PC-9 (cell line): ENCODE measurements around the gene CD226. TPM values are rescaled to one million over a fixed set of nuclear protein-coding genes. Genes with fewer than 3 reads are reported as not detected.
"Not testable (repeated sequence)": the region's sequence is repeated elsewhere in the genome, so short reads cannot be mapped to it uniquely, and the experiment has no call there.

Experiments
- BruUV-seq: library from RNA; stranded (reverse); fragments of 400-500 nt; replicated peaks from 2 replicates; lab custom pipeline; 2021; lab: Mats Ljungman, UMichigan
- CTCF ChIA-PET: fragments of 300-600 bp; sonication (Branson Sonifier 250); formaldehyde crosslinking; loops from one replicate; lab custom pipeline; 2022; ENCODE audit warnings: antibody characterized with exemption; lab: Charles Lee
- POLR2A ChIA-PET: fragments of 300-600 bp; sonication (Branson Sonifier 250); formaldehyde crosslinking; loops from one replicate; lab custom pipeline; 2022; ENCODE audit warnings: antibody characterized with exemption; ENCODE audit not compliant: unreplicated experiment; lab: Charles Lee
- DNase-seq, 2 experiments: peaks; one replicate each; pipeline versions ENCODE4 v3.0.0 to v3.0.0-alpha.2; 2015 to 2022; ENCODE audit warnings: mixed read lengths in 1 of 2
- H2AFZ ChIP-seq: fragments of 200-600 bp; sonication (generic); 2 replicates; pipeline ENCODE4 v1.8.1; 2017; ENCODE audit warnings: antibody characterized with exemption
- H3F3A ChIP-seq: fragments of 200-600 bp; sonication (generic); 2 replicates; pipeline ENCODE4 v1.8.1; 2017; ENCODE audit warnings: antibody characterized with exemption, mild to moderate bottlenecking, low read depth; ENCODE audit not compliant: insufficient read depth
- H3K27ac ChIP-seq: fragments of 200-600 bp; sonication (generic); 2 replicates; pipeline ENCODE4 v1.6.1; 2016; ENCODE audit warnings: mixed run types
- H3K27me3 ChIP-seq: fragments of 200-600 bp; sonication (generic); 2 replicates; pipeline ENCODE4 v1.6.1; 2016; ENCODE audit warnings: low read depth, mixed run types; ENCODE audit not compliant: insufficient read depth
- H3K36me3 ChIP-seq: fragments of 200-600 bp; sonication (generic); 2 replicates; pipeline ENCODE4 v1.6.1; 2016; ENCODE audit warnings: low read depth, mixed run types
- H3K4me1 ChIP-seq: fragments of 200-600 bp; sonication (generic); replicated peaks from 2 replicates; pipeline ENCODE4 v1.6.1; 2016; ENCODE audit warnings: mixed run types; ENCODE audit not compliant: insufficient read depth
- H3K4me2 ChIP-seq: fragments of 200-600 bp; sonication (generic); 2 replicates; pipeline ENCODE4 v1.6.1; 2017; ENCODE audit warnings: mixed run types
- H3K4me3 ChIP-seq: fragments of 200-600 bp; sonication (generic); 2 replicates; pipeline ENCODE4 v1.6.1; 2016; ENCODE audit warnings: mixed run types
- H3K79me2 ChIP-seq: fragments of 200-600 bp; sonication (generic); 2 replicates; pipeline ENCODE4 v1.6.1; 2017; ENCODE audit warnings: low read depth, mixed run types
- H3K9me2 ChIP-seq: fragments of 200-600 bp; sonication (generic); 2 replicates; pipeline ENCODE4 v1.8.1; 2017; ENCODE audit warnings: mild to moderate bottlenecking; ENCODE audit not compliant: insufficient read depth
- H3K9me3 ChIP-seq: fragments of 200-600 bp; sonication (generic); 2 replicates; pipeline ENCODE4 v1.8.1; 2016; ENCODE audit warnings: low read depth; ENCODE audit not compliant: insufficient read depth
- H4K20me1 ChIP-seq: fragments of 200-600 bp; sonication (generic); 2 replicates; pipeline ENCODE4 v1.8.1; 2017; ENCODE audit not compliant: insufficient read depth
- EZH2 ChIP-seq: fragments of 200-600 bp; sonication (generic); IDR thresholded peaks from 2 replicates; pipeline ENCODE4 v1.8.0; 2017; ENCODE audit warnings: antibody characterized with exemption, low read depth
- intact Hi-C: fragments of 100-400 bp; cut with micrococcal nuclease; formaldehyde crosslinking; loops from one replicate; pipeline ENCODE4 v1.10.0; 2022; ENCODE audit not compliant: unreplicated experiment
- total RNA-seq: library from RNA; stranded (reverse); gene quantifications from 2 replicates; pipeline ENCODE4 v1.2.3, GENCODE V29; 2021
- TF ChIP-seq, protein P1 (sequence below): fragments of 200-600 bp; sonication (generic); conservative IDR thresholded peaks from 2 replicates; pipeline ENCODE4 v1.6.1; 2017; ENCODE audit warnings: mixed run types, antibody characterized with exemption, mild to moderate bottlenecking, moderate library complexity

The CD226 gene
- total RNA-seq, 1 experiment from 2014 or later: 0.13 TPM

DNA sequence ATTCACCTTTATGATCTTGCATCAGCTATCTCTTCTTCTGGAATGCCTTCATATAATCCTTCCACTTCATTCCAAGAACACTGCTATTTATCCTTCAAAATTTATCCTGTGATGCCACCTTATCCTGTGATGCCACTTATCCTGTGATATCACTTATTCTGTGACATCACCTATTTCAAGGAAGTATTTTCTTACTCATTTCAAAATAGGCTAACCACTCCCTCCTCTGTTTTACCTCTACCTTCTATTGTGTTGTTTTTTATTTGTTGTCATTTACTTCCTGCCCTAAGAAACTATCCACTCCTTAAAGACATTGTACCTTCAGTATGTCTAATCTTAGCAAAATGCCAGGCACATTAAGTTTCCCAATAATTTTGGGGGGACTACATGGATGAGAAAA lies 38.8 kb downstream of the CD226 start:
- H4K20me1 ChIP-seq: no peaks in the 10 kb centered on the region
- no peak overlapping the region for H3K4me3 ChIP-seq
- no peaks in the 10 kb centered on the region for H3F3A ChIP-seq
- H3K27me3 ChIP-seq: no peaks in the 10 kb centered on the region
- H3K9me3 ChIP-seq: no peaks in the 10 kb centered on the region
- no peaks in the 10 kb centered on the region for H3K36me3 ChIP-seq
- CTCF ChIA-PET: no interaction called here
- H3K4me2 ChIP-seq: no peak overlapping the region
- no peaks in the 10 kb centered on the region for H3K9me2 ChIP-seq
- H3K79me2 ChIP-seq: no peaks in the 10 kb centered on the region
- no peak overlapping the region for H2AFZ ChIP-seq
- POLR2A ChIA-PET: no interaction called here
- TF ChIP-seq, protein P1, sequence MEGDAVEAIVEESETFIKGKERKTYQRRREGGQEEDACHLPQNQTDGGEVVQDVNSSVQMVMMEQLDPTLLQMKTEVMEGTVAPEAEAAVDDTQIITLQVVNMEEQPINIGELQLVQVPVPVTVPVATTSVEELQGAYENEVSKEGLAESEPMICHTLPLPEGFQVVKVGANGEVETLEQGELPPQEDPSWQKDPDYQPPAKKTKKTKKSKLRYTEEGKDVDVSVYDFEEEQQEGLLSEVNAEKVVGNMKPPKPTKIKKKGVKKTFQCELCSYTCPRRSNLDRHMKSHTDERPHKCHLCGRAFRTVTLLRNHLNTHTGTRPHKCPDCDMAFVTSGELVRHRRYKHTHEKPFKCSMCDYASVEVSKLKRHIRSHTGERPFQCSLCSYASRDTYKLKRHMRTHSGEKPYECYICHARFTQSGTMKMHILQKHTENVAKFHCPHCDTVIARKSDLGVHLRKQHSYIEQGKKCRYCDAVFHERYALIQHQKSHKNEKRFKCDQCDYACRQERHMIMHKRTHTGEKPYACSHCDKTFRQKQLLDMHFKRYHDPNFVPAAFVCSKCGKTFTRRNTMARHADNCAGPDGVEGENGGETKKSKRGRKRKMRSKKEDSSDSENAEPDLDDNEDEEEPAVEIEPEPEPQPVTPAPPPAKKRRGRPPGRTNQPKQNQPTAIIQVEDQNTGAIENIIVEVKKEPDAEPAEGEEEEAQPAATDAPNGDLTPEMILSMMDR: no peak
- no peak for TF ChIP-seq EZH2
- H3K27ac ChIP-seq: no peak overlapping the region
- H3K4me1 ChIP-seq: no peaks in the 10 kb centered on the region
- DNase-seq: no peak
- intact Hi-C loops: no loop called here
- BruUV-seq: no TSS peak

DNA sequence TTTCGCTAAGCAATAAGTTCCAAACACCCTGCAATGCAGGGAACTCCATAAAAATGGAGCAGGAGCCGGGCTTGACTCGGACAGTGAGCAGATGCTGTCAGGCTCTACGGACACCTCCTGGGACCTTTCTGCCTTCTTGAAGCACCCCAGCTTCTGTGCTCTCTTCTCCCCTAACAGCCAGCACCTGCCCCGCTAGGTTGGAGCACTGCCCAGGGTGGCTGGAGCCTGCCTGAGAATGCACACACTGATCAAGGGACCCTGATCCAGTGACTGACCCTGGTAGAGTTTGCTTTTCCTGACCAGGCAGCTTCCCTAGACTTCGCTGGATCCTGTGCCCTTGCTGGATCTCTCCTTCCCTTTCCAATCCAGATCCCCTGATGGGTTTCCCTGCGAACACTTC lies 40.9 kb downstream of the CD226 start:
- H3K27me3 ChIP-seq: no peaks in the 10 kb centered on the region
- no TSS peak for BruUV-seq
- no peak overlapping the region for H2AFZ ChIP-seq
- CTCF ChIA-PET: no interaction called here
- POLR2A ChIA-PET: no interaction called here
- no peak for DNase-seq
- H3F3A ChIP-seq: no peaks in the 10 kb centered on the region
- intact Hi-C loops: no loop called here
- H3K4me1 ChIP-seq: no peaks in the 10 kb centered on the region
- H3K4me3 ChIP-seq: no peak overlapping the region
- no peak overlapping the region for H3K27ac ChIP-seq
- no peaks in the 10 kb centered on the region for H3K79me2 ChIP-seq
- H3K9me3 ChIP-seq: no peaks in the 10 kb centered on the region
- TF ChIP-seq, protein P1: no peak
- TF ChIP-seq EZH2: no peak
- H3K9me2 ChIP-seq: no peaks in the 10 kb centered on the region
- H4K20me1 ChIP-seq: no peaks in the 10 kb centered on the region
- no peaks in the 10 kb centered on the region for H3K36me3 ChIP-seq
- H3K4me2 ChIP-seq: no peak overlapping the region

DNA sequence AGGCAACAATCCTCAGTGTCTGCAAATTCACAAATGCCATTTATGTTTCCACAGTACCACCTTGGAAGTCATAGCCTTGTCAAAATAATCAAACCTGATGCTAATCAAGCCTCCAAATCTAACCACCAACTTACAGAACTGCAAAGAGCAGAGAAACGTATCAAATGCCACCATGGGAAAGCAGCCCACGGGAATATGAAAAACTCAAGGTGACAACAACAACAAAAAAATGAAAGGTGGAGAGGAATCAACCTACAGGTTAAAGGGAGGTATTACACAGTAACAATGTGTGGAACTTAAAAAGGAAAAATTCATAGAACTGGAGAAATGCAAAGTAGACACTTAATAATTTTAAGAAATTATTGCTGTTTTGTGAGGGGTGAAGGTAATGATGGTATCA lies 46.7 kb downstream of the CD226 start:
- Histone ChIP-seq H3F3A (no peaks in the 10 kb centered on the region), H4K20me1 (no peaks in the 10 kb centered on the region), H3K4me2 (no peak overlapping the region), H3K27ac (no peak overlapping the region), H2AFZ (no peak overlapping the region), H3K9me2 (no peaks in the 10 kb centered on the region), H3K4me1 (no peaks in the 10 kb centered on the region), H3K9me3 (no peaks in the 10 kb centered on the region; the same call in 1 of the 2 replicates), H3K27me3 (no peaks in the 10 kb centered on the region), H3K79me2 (no peaks in the 10 kb centered on the region), H3K36me3 (no peaks in the 10 kb centered on the region), H3K4me3 (no peak overlapping the region)
- ChIA-PET POLR2A (no interaction called here), CTCF (no interaction called here)
- no peak for DNase-seq
- intact Hi-C loops: no loop called here
- TF ChIP-seq EZH2: no peak
- TF ChIP-seq, protein P1: peak; percentile 40
- no TSS peak for BruUV-seq

DNA sequence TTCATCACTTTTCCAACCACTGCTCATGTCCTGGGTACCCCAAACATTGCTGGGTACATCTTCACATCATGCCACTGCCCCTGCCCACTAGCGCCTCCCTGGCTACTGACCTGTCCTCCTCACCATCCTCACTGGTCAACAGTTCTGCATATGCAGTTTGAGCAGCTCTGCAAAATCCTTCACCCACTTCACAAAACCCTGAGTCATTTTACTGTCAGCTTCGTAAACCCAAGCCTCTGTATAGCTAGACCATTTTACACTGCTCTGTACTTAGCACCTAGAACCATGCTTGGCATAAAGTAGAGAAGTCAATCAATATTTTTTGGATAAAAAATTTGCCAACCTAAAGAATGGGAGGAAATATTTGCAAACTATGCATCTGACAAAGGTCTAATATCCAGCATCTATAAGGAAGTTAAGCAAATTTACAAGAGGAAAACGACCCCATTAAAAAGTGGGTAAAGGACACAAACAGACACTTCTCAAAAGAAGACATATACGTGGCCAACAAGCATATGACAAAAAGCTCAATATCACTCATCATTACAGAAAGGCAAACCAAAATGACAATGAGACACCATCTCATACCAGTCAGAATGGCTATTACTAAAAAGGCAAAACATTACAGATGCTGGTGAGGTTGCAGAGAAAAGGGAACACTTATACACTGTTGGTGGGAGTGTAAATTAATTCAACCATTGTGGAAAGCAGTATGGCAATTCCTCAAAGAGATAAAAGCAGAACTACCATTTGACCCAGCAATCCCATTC lies 48.3 kb downstream of the CD226 start:
- BruUV-seq, H3K9me3 ChIP-seq, H3F3A ChIP-seq, CTCF ChIA-PET, H3K27me3 ChIP-seq, POLR2A ChIA-PET, H3K36me3 ChIP-seq, H3K4me3 ChIP-seq, H2AFZ ChIP-seq, DNase-seq, H3K9me2 ChIP-seq, H3K79me2 ChIP-seq, H3K4me1 ChIP-seq, H3K4me2 ChIP-seq, H3K27ac ChIP-seq, intact Hi-C loops, H4K20me1 ChIP-seq: not testable (repeated sequence)
